Erythroblast (primary cell): Measurements from ENCODE around the gene PCBD1.

ENCODE experiments used
- GATA1 ChIP-seq: IDR thresholded peaks from 2 replicates; pipeline ENCODE4 v1.6.1; 2011; ENCODE audit warnings: low read depth, mild to moderate bottlenecking, control low read depth, low read length, moderate library complexity
- POLR2A ChIP-seq: IDR thresholded peaks from 2 replicates; pipeline ENCODE4 v1.6.1; 2011; ENCODE audit warnings: mild to moderate bottlenecking, low read length

DNA sequence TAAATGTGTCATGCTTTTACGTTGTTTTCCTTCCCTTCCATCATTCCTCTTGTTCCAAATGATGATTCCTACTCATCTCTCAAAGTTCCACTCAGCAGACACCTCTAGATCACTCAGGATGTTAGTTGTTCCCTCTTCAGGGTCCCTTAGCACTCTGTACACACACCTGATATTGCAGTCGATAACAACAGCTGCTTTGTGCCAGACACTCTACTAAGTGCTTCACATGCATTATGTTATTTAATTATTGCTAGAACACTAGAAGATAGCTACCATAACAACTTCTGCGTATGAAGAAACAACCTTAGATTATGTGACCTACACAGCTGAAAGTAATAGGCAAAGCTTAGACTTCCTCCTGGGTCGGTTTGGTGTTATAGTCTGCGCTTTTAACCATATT, 29.6 kb downstream of the PCBD1 start:
- TF ChIP-seq POLR2A: no peak
- TF ChIP-seq GATA1: no peak
